T-cell (primary cell): Measurements from ENCODE around the gene CCDC180. TPM values are rescaled to one million over a fixed set of nuclear protein-coding genes. Genes with fewer than 3 reads are reported as not detected.

ENCODE experiments used
- ATAC-seq, 4 experiments: fragments of 200-7000 bp in 3 of 4; fragments of 150-1000 bp in 1 of 4; cut with Tn5 transposase; replicated peaks in 1 of 4; 1 replicate in 3 of 4; 2 replicates in 1 of 4; pipeline ENCODE4 v1.10.0; 2021; ENCODE audit warnings: moderate library complexity in 3 of 4, mild to moderate bottlenecking in 2 of 4, moderate number of reproducible peaks in 1 of 4
- CTCF ChIA-PET, 2 donors: fragments of 300-600 bp; sonication (Branson Sonifier 250); formaldehyde crosslinking; loops; one replicate each; lab custom pipeline; 2022; ENCODE audit warnings: antibody characterized with exemption in 2 of 2; lab: Charles Lee
- POLR2A ChIA-PET, 2 donors: fragments of 300-600 bp; sonication (Branson Sonifier 250); formaldehyde crosslinking; loops; one replicate each; lab custom pipeline; 2022; ENCODE audit warnings: antibody characterized with exemption in 2 of 2; lab: Charles Lee
- DNase-seq, 35 experiments: peaks; one replicate each; pipeline versions ENCODE4 v3.0.0 to v3.0.0-alpha.2; 2013 to 2023
- H3K27ac ChIP-seq: one replicate; pipeline ENCODE4 v1.5.1; 2013; ENCODE audit warnings: low read length
- H3K27me3 ChIP-seq, 2 experiments: replicated peaks in 1 of 2; 1 replicate in 1 of 2; 2 replicates in 1 of 2; pipeline versions ENCODE4 v1.6.1 to v1.7.0; 2013; ENCODE audit warnings: low read length in 1 of 2, mixed read lengths in 1 of 2; ENCODE audit not compliant: control insufficient read depth in 2 of 2, insufficient read depth in 2 of 2; ENCODE audit errors: extremely low read depth in 1 of 2
- H3K36me3 ChIP-seq, 2 donors: 1 replicate in 1 of 2; 2 replicates in 1 of 2; pipeline versions ENCODE4 v1.6.1 to v1.7.0; 2013; ENCODE audit warnings: low read length in 1 of 2; ENCODE audit not compliant: control insufficient read depth in 2 of 2, insufficient read depth in 1 of 2; ENCODE audit errors: extremely low read depth in 1 of 2
- H3K4me1 ChIP-seq, 2 experiments: 1 replicate in 1 of 2; 2 replicates in 1 of 2; pipeline versions ENCODE4 v1.6.1 to v1.7.0; 2013; ENCODE audit warnings: low read length in 2 of 2, mixed read lengths in 1 of 2; ENCODE audit not compliant: insufficient read depth in 2 of 2, control insufficient read depth in 1 of 2; ENCODE audit errors: extremely low read depth in 1 of 2
- H3K4me3 ChIP-seq, 2 donors: 1 replicate in 1 of 2; 2 replicates in 1 of 2; pipeline versions ENCODE4 v1.5.1 to v1.7.0; 2013; ENCODE audit warnings: mild to moderate bottlenecking in 2 of 2, low read length in 1 of 2, moderate library complexity in 1 of 2; ENCODE audit not compliant: control insufficient read depth in 1 of 2; ENCODE audit errors: extremely low read depth in 1 of 2
- H3K9me3 ChIP-seq: 2 replicates; pipeline ENCODE4 v1.7.0; 2013
- H3K27ac Mint-ChIP-seq, 2 donors: one replicate each; pipeline ENCODE4 v1.8.0; 2020 to 2021; ENCODE audit warnings: mild to moderate bottlenecking in 2 of 2, mixed read lengths in 2 of 2
- H3K27me3 Mint-ChIP-seq, 2 donors: one replicate each; pipeline ENCODE4 v1.8.0; 2021 to 2022; ENCODE audit warnings: mixed read lengths in 2 of 2
- H3K36me3 Mint-ChIP-seq: one replicate; pipeline ENCODE4 v1.8.0; 2021; ENCODE audit warnings: mixed read lengths
- H3K4me1 Mint-ChIP-seq, 3 donors: one replicate each; pipeline ENCODE4 v1.8.0; 2020 to 2022; ENCODE audit warnings: mixed read lengths in 3 of 3, mild to moderate bottlenecking in 1 of 3
- H3K4me3 Mint-ChIP-seq, 3 donors: one replicate each; pipeline ENCODE4 v1.8.0; 2020 to 2022; ENCODE audit warnings: mild to moderate bottlenecking in 3 of 3, mixed read lengths in 3 of 3, moderate library complexity in 3 of 3
- H3K9me3 Mint-ChIP-seq, 3 donors: one replicate each; pipeline ENCODE4 v1.8.0; 2020 to 2022; ENCODE audit warnings: mixed read lengths in 3 of 3
- WGBS: methylation state at CpG from one replicate; pipeline ENCODE4 v1.1.5; 2013; ENCODE audit warnings: missing lambda C conversion rate; ENCODE audit not compliant: insufficient coverage; 5-methylcytosine and 5-hydroxymethylcytosine counted together
- total RNA-seq, 35 experiments: library from RNA in 6 of 35; stranded (reverse) in 6 of 35; fragments of 120-200 nt in 1 of 35; gene quantifications; one replicate each; pipeline versions ENCODE4 v1.2.1 to v1.2.4 and lab custom pipeline; 2013 to 2026

The CCDC180 gene
- total RNA-seq, 5 donors from 2014 or later (not counting 1 experiment from before 2014, with no cell fraction given), result 9.6 to 12.9 (median 10.4) TPM

- Histone ChIP-seq H3K27ac (no peak overlapping the region), H3K36me3 (peaks cover 15 to 45% of the 10 kb centered on the region in 2 donors), H3K9me3 (no peaks in the 10 kb centered on the region), H3K4me1 (no peaks in the 10 kb centered on the region), H3K27me3 (no peaks in the 10 kb centered on the region), H3K4me3 (no peak overlapping the region)
- WGBS, result 100% methylated on average over 1 of the region's 3 CpGs
- DNase-seq (no peak), ATAC-seq (no peak)
- POLR2A ChIA-PET, result no interaction called here
- Mint-ChIP-seq H3K4me1 (no peaks in the 10 kb centered on the region), H3K4me3 (no peak overlapping the region), H3K36me3 (peaks cover 83% of the 10 kb centered on the region), H3K9me3 (peaks cover 0 to 8% (median 3%) of the 10 kb centered on the region in 3 donors), H3K27me3 (no peaks in the 10 kb centered on the region), H3K27ac (no peak overlapping the region)
- CTCF ChIA-PET, result no interaction called here
These were observed 26.6 kb upstream of the CCDC180 start for GRCh38 chr9:97280755-97281330.

- H3K4me3 ChIP-seq, result no peak overlapping the region
- H3K36me3 ChIP-seq, result peaks cover 15 to 39% of the 10 kb centered on the region in 2 donors
- H3K27me3 ChIP-seq, result no peaks in the 10 kb centered on the region
- H3K9me3 ChIP-seq, result no peaks in the 10 kb centered on the region
- H3K27me3 Mint-ChIP-seq, result no peaks in the 10 kb centered on the region
- H3K4me1 Mint-ChIP-seq, result no peaks in the 10 kb centered on the region
- ChIA-PET POLR2A (interaction anchor here in 1 of 2 donors (0.7 kb wide), 1 partner anchor 198 kb away, joined by 4 read pairs; no protein-coding TSS in a partner anchor), CTCF (no interaction called here)
- H3K9me3 Mint-ChIP-seq, result peaks cover 0 to 13% (median 3%) of the 10 kb centered on the region in 3 donors
- ATAC-seq (no peak), DNase-seq (no peak)
- peaks cover 84% of the 10 kb centered on the region for H3K36me3 Mint-ChIP-seq
- H3K4me1 ChIP-seq, result no peaks in the 10 kb centered on the region
- no peak overlapping the region for H3K27ac ChIP-seq
- H3K4me3 Mint-ChIP-seq, result no peak overlapping the region
- no peak overlapping the region for H3K27ac Mint-ChIP-seq
These were observed 23.7 kb upstream of the CCDC180 start for GRCh38 chr9:97283768-97284167.

GRCh38 chr9:97284798-97285197, 22.7 kb upstream of the CCDC180 start:
- Mint-ChIP-seq H3K4me3 (no peak overlapping the region), H3K36me3 (peaks cover 83% of the 10 kb centered on the region), H3K27me3 (no peaks in the 10 kb centered on the region), H3K9me3 (peaks cover 0 to 13% (median 3%) of the 10 kb centered on the region in 3 donors), H3K27ac (no peak overlapping the region), H3K4me1 (no peaks in the 10 kb centered on the region)
- no CpG with 5 or more reads among the region's 2 CpGs for WGBS
- Histone ChIP-seq H3K9me3 (no peaks in the 10 kb centered on the region), H3K4me3 (no peak overlapping the region), H3K27me3 (no peaks in the 10 kb centered on the region), H3K27ac (no peak overlapping the region), H3K36me3 (peaks cover 15 to 32% of the 10 kb centered on the region in 2 donors), H3K4me1 (no peaks in the 10 kb centered on the region)
- no peak for ATAC-seq
- ChIA-PET CTCF (interaction anchor here in 1 of 2 donors (0.6 kb wide), 1 partner anchor 1074 kb away, joined by 3 read pairs; no protein-coding TSS in a partner anchor), POLR2A (no interaction called here)
- DNase-seq, result no peak

- Mint-ChIP-seq H3K27me3 (no peaks in the 10 kb centered on the region), H3K9me3 (peaks cover under 1 to 7% (median 2%) of the 10 kb centered on the region in 3 donors), H3K4me3 (no peak overlapping the region), H3K27ac (no peak overlapping the region), H3K4me1 (no peaks in the 10 kb centered on the region), H3K36me3 (peaks cover 90% of the 10 kb centered on the region)
- ChIA-PET CTCF (interaction anchor here in 1 of 2 donors (0.6 kb wide), 1 partner anchor 1484 kb away, joined by 4 read pairs; no protein-coding TSS in a partner anchor), POLR2A (no interaction called here)
- no peak for ATAC-seq
- no peak overlapping the region for H3K4me3 ChIP-seq
- peaks cover 26 to 38% of the 10 kb centered on the region in 2 donors for H3K36me3 ChIP-seq
- 100% methylated on average over 2 of the region's 3 CpGs for WGBS
- no peaks in the 10 kb centered on the region for H3K9me3 ChIP-seq
- no peak overlapping the region for H3K27ac ChIP-seq
- no peaks in the 10 kb centered on the region for H3K4me1 ChIP-seq
- DNase-seq, result no peak
- H3K27me3 ChIP-seq, result no peaks in the 10 kb centered on the region
These were observed 15.3 kb upstream of the CCDC180 start for GRCh38 chr9:97292200-97292599.

GRCh38 chr9:97293207-97293721, 14.2 kb upstream of the CCDC180 start:
- Histone ChIP-seq H3K27me3 (no peaks in the 10 kb centered on the region), H3K27ac (no peak overlapping the region), H3K4me3 (no peak overlapping the region), H3K9me3 (no peaks in the 10 kb centered on the region), H3K4me1 (no peaks in the 10 kb centered on the region), H3K36me3 (peaks cover 21 to 29% of the 10 kb centered on the region in 2 donors)
- H3K27me3 Mint-ChIP-seq, result no peaks in the 10 kb centered on the region
- CTCF ChIA-PET, result no interaction called here
- 69% methylated on average over 5 of the region's 6 CpGs for WGBS
- peaks cover 9 to 16% (median 12%) of the 10 kb centered on the region in 3 donors for H3K9me3 Mint-ChIP-seq
- ATAC-seq (no peak), DNase-seq (no peak)
- H3K36me3 Mint-ChIP-seq, result peaks cover 85% of the 10 kb centered on the region
- no peaks in the 10 kb centered on the region for H3K4me1 Mint-ChIP-seq
- H3K4me3 Mint-ChIP-seq, result no peak overlapping the region
- H3K27ac Mint-ChIP-seq, result no peak overlapping the region
- POLR2A ChIA-PET, result no interaction called here

- ChIA-PET CTCF (no interaction called here), POLR2A (no interaction called here)
- H3K4me3 Mint-ChIP-seq, result no peak overlapping the region
- no peak overlapping the region for H3K27ac Mint-ChIP-seq
- no peaks in the 10 kb centered on the region for H3K4me1 Mint-ChIP-seq
- Histone ChIP-seq H3K4me3 (no peak overlapping the region), H3K4me1 (no peaks in the 10 kb centered on the region), H3K36me3 (peaks cover 17 to 24% of the 10 kb centered on the region in 2 donors), H3K27ac (no peak overlapping the region), H3K9me3 (no peaks in the 10 kb centered on the region), H3K27me3 (no peaks in the 10 kb centered on the region)
- no peaks in the 10 kb centered on the region for H3K27me3 Mint-ChIP-seq
- ATAC-seq (no peak), DNase-seq (no peak)
- H3K36me3 Mint-ChIP-seq, result peaks cover 80% of the 10 kb centered on the region
- 94% methylated on average over 5 of the region's 6 CpGs for WGBS
- peaks cover 9 to 20% (median 16%) of the 10 kb centered on the region in 3 donors for H3K9me3 Mint-ChIP-seq
These were observed 13.6 kb upstream of the CCDC180 start for GRCh38 chr9:97293818-97294217.
